Right lobe of liver (tissue), 6 donors: Measurements from ENCODE around the gene WRNIP1. TPM values are rescaled to one million over a fixed set of nuclear protein-coding genes. Genes with fewer than 3 reads are reported as not detected.

Experiments
- ATAC-seq, 4 donors: fragments of 200-7000 bp; cut with Tn5 transposase; one replicate each; pipeline ENCODE4 v1.9.1; 2020; ENCODE audit warnings: mild to moderate bottlenecking in 4 of 4, moderate library complexity in 4 of 4
- DNase-seq, 3 donors: peaks; one replicate each; pipeline ENCODE4 v3.0.0-alpha.2; 2020
- H3K27ac ChIP-seq, 3 donors: fragments of 200-600 bp; one replicate each; pipeline ENCODE4 v1.8.0; 2022
- H3K27me3 ChIP-seq, 2 donors: fragments of 200-600 bp; one replicate each; pipeline ENCODE4 v1.8.0; 2022
- H3K36me3 ChIP-seq, 4 donors: fragments of 200-600 bp; sonication (generic) in 1 of 4; one replicate each; pipeline versions ENCODE4 v1.5.1 to v1.8.0; 2017 to 2022; ENCODE audit warnings: control low read depth in 1 of 4
- H3K4me1 ChIP-seq, 4 donors: fragments of 200-600 bp; sonication (generic) in 1 of 4; one replicate each; pipeline versions ENCODE4 v1.5.1 to v1.8.0; 2017 to 2022; ENCODE audit warnings: control low read depth in 1 of 4
- H3K4me3 ChIP-seq, 3 donors: fragments of 200-600 bp; one replicate each; pipeline ENCODE4 v1.8.0; 2022
- H3K9me3 ChIP-seq, 4 donors: fragments of 200-600 bp; sonication (generic) in 1 of 4; one replicate each; pipeline versions ENCODE4 v1.5.1 to v1.8.0; 2017 to 2022; ENCODE audit warnings: control low read depth in 1 of 4
- POLR2A ChIP-seq: fragments of 450-650 bp; IDR thresholded peaks from one replicate; pipeline ENCODE4 v1.6.1; 2017; ENCODE audit warnings: antibody characterized with exemption, mild to moderate bottlenecking
- WGBS: methylation state at CpG from one replicate; pipeline ENCODE4 v1.1.6; 2018; ENCODE audit warnings: low coverage, low lambda C conversion rate; ENCODE audit not compliant: insufficient coverage; ENCODE audit errors: missing lambda C conversion rate; 5-methylcytosine and 5-hydroxymethylcytosine counted together
- intact Hi-C, 2 donors: fragments of 100-400 bp; cut with DNase I; formaldehyde crosslinking; loops; one replicate each; pipeline versions ENCODE4 v1.11.2 to v1.14.1; 2022
- total RNA-seq, 6 experiments: library from RNA; depleted of rRNA in 2 of 6; stranded (reverse); fragments of >200 nt in 2 of 6; fragmentation: NEBNext Ultra II Directional in 3 of 6; extraction: Animal tissue kit (Norgen Biotek cat#: 25700) in 3 of 6; gene quantifications; one replicate each; pipeline versions ENCODE4 v1.1.0 to v1.2.4, GENCODE V29; 2016 to 2023
- TF ChIP-seq, protein P1 (sequence below), 4 donors: fragments of 200-600 bp in 3 of 4; fragments of 450-650 bp in 1 of 4; IDR thresholded peaks; one replicate each; pipeline versions ENCODE4 v1.5.1 to v1.8.0; 2016 to 2022; ENCODE audit warnings: antibody characterized with exemption in 4 of 4, mild to moderate bottlenecking in 2 of 4
- donor health status: DM: no; HTN: yes; CAD: no.
- donor health status: DM: no; HTN: no; CAD: no.
- donor health status: DM: no; HTN: no; CAD: no.
- donor health status: DM: no; HTN: yes; CAD: no.
- donor health status: DM: no; HTN: yes; CAD: no.

WRNIP1 gene
- total RNA-seq, 6 experiments from 2014 or later, result 15.8 to 36.8 (median 20.7) TPM

DNA sequence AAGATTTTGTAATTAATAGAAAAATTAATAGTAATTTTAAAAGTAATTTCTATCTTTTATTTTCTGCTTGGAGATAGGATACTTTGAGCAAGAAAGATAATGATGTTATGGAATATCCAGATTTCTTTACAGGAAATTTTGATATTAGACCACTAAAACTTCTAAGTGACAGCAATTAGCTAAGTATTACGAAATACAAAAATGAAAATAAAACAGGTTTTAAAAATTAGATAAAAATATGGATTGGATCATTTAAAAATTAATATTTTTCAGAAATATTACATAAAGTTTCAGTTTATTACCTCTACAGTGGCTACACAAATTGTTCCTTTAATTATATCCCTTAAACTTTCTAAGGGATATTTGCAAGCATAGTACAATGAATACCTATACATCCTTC lies 10.3 kb upstream of the WRNIP1 start:
- no peak for DNase-seq
- TF ChIP-seq, protein P1, sequence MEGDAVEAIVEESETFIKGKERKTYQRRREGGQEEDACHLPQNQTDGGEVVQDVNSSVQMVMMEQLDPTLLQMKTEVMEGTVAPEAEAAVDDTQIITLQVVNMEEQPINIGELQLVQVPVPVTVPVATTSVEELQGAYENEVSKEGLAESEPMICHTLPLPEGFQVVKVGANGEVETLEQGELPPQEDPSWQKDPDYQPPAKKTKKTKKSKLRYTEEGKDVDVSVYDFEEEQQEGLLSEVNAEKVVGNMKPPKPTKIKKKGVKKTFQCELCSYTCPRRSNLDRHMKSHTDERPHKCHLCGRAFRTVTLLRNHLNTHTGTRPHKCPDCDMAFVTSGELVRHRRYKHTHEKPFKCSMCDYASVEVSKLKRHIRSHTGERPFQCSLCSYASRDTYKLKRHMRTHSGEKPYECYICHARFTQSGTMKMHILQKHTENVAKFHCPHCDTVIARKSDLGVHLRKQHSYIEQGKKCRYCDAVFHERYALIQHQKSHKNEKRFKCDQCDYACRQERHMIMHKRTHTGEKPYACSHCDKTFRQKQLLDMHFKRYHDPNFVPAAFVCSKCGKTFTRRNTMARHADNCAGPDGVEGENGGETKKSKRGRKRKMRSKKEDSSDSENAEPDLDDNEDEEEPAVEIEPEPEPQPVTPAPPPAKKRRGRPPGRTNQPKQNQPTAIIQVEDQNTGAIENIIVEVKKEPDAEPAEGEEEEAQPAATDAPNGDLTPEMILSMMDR (IDR thresholded peaks at IDR 0.05), result no peak
- 72% methylated on average over 1 of the region's 1 CpG for WGBS
- Histone ChIP-seq H3K27ac (no peak overlapping the region), H3K4me3 (no peak overlapping the region), H3K4me1 (no peaks in the 10 kb centered on the region), H3K9me3 (no peaks in the 10 kb centered on the region), H3K27me3 (no peaks in the 10 kb centered on the region), H3K36me3 (no peaks in the 10 kb centered on the region)
- intact Hi-C loops, result no loop called here
- no peak for ATAC-seq

DNA sequence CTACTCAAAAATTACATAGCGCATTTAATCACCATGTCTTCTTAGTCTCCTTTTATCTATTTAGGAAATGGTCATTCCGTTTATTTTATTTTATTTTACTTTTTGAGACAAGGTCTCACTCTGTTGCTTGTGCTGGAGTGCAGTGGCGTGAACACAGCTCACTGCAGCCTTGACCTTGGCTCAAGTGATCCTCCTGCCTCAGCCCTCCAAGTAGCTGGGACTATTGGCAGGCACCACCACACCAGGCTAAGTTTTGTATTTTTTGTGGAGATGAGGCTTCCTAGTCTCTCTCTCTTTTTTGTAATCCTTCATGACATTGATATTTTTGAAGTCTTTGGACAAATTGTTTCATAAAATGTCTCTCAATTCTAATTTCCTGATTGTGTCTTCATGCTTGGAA lies 9.7 kb upstream of the WRNIP1 start:
- no peaks in the 10 kb centered on the region for H3K36me3 ChIP-seq
- 81% methylated on average over 3 of the region's 3 CpGs for WGBS

DNA sequence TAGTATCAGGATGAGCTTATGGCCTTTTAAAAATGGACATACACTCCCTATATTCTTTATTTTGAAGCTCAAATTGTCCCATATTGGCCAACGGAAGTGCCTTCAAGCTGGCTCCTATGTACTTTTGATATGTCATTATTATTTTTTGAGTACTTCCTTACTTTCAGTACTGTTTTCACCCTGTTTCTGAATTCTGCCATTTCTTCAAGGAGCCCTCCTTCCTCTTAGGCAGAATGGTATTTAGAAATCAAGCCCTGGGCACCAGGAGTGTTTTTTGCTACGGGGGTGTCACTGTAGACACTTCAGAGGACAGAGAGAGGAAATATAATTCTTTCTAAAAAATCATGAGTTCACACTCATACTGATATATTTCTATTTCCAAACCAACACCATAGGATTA lies 9.0 kb upstream of the WRNIP1 start:
- peak in 1 of 4 donors; percentile 32 for ATAC-seq
- DNase-seq, result no peak
- intact Hi-C loops, result no loop called here
- Histone ChIP-seq H3K9me3 (no peaks in the 10 kb centered on the region), H3K27ac (no peak overlapping the region), H3K4me1 (no peaks in the 10 kb centered on the region), H3K4me3 (no peak overlapping the region), H3K27me3 (no peaks in the 10 kb centered on the region), H3K36me3 (no peaks in the 10 kb centered on the region)
- TF ChIP-seq, protein P1 (IDR thresholded peaks at IDR 0.05), result no peak
- TF ChIP-seq POLR2A, result no peak
- WGBS, result 72% methylated on average over 2 of the region's 2 CpGs

More for the DNA sequence above, 9.7 kb upstream of the WRNIP1 start:
- Histone ChIP-seq H3K4me1 (no peaks in the 10 kb centered on the region), H3K27ac (no peak overlapping the region), H3K4me3 (no peak overlapping the region), H3K9me3 (no peaks in the 10 kb centered on the region), H3K27me3 (no peaks in the 10 kb centered on the region)
- intact Hi-C loops, result no loop called here
- ATAC-seq (no peak), DNase-seq (no peak)
- TF ChIP-seq POLR2A, result no peak
- TF ChIP-seq, protein P1 (IDR thresholded peaks at IDR 0.05), result no peak

DNA sequence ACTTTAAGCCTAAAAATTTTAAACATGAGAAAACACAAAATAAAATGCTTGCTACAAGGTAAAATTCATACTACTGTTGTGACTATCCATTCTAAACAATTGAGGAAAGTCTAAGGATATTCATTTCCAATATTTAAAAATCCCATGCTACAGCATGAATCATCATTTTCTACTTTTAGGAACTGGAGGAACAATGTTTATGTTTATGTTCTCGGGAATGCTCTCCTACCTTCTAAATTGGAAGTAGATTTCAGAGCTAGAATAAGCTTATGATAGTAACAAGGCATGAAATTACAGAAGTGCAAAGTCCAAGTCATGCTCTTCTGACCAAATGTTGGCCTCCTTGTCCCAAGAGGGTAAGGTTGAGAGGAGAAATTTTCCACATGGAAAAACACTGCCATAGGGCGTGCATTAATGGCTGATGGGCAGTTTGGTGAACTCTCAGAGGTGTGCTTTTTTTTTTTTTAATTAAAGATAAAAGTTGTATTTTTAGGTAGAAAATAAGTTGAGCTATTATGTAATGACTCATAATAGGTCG lies 8.4 kb upstream of the WRNIP1 start:
- Histone ChIP-seq H3K27me3 (no peaks in the 10 kb centered on the region), H3K9me3 (no peaks in the 10 kb centered on the region), H3K36me3 (no peaks in the 10 kb centered on the region), H3K4me3 (no peak overlapping the region), H3K4me1 (no peaks in the 10 kb centered on the region), H3K27ac (no peak overlapping the region)
- ATAC-seq, result no peak
- no peak for TF ChIP-seq POLR2A
- TF ChIP-seq, protein P1 (IDR thresholded peaks at IDR 0.05), result no peak
- intact Hi-C loops, result no loop called here
- DNase-seq, result no peak
- WGBS, result 86% methylated on average over 3 of the region's 3 CpGs

DNA sequence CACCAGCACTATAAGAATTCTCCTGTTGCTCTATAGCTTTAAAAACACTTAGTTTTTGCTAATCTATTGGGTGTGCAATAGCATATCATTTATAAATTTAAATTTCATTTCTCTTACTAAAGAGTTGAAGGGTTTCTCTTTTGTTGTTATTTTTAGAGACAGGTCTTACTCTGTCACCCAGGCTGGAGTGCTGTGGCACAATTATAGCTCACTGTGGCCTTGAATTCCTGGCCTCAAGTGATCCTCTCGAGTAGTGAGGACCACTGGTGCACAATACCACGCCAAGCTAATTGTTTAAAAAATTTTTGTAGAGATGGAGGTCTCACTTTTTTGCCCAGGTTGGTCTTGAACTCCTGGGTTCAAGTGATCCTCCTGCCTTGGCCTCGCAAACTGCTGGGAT lies 6.2 kb upstream of the WRNIP1 start:
- Histone ChIP-seq H3K4me1 (no peaks in the 10 kb centered on the region), H3K9me3 (no peaks in the 10 kb centered on the region), H3K4me3 (no peak overlapping the region), H3K36me3 (no peaks in the 10 kb centered on the region), H3K27ac (no peak overlapping the region), H3K27me3 (no peaks in the 10 kb centered on the region)
- ATAC-seq, result no peak
- no peak for DNase-seq
- intact Hi-C loops, result no loop called here
- no peak for TF ChIP-seq POLR2A
- WGBS, result 69% methylated on average over 3 of the region's 3 CpGs
